SK-N-SH (cell line): ENCODE measurements around the gene CYS1. TPM values are rescaled to one million over a fixed set of nuclear protein-coding genes. Genes with fewer than 3 reads are reported as not detected.

Source experiments
- CTCF ChIA-PET: fragments of 300-600, 350-600 bp; formaldehyde crosslinking; extraction: SDS; loops from one replicate; lab custom pipeline; 2021; lab: Yijun Ruan, JAX
- POLR2A ChIA-PET: fragments of 350-600 bp; sonication (Branson Sonifier 250); formaldehyde crosslinking; extraction: SDS; loops from one replicate; lab custom pipeline; 2020; ENCODE audit warnings: antibody characterized with exemption, inconsistent platforms; lab: Yijun Ruan, JAX
- DNase-seq: peaks from one replicate; pipeline ENCODE4 v3.0.0; 2012
- H2AFZ ChIP-seq: fragments of 200-600 bp; sonication (generic); 2 replicates; pipeline ENCODE4 v1.8.1; 2016; ENCODE audit warnings: antibody characterized with exemption, mild to moderate bottlenecking, low read depth
- H3F3A ChIP-seq: fragments of 200-600 bp; sonication (generic); replicated peaks from 2 replicates; pipeline ENCODE3; 2016; ENCODE audit warnings: antibody characterized with exemption, mild to moderate bottlenecking; ENCODE audit not compliant: insufficient read depth
- H3K27ac ChIP-seq, 2 experiments: fragments of 200-500 bp in 1 of 2; fragments of 200-600 bp in 1 of 2; sonication (Bioruptor generic) in 1 of 2; sonication (generic), shearing (Covaris generic) in 1 of 2; 2 replicates each; pipeline versions ENCODE4 v1.5.1 to v1.6.1; 2014 to 2016; ENCODE audit warnings: low read depth in 2 of 2, inconsistent platforms in 1 of 2, low read length in 1 of 2, mild to moderate bottlenecking in 1 of 2, mixed read lengths in 1 of 2
- H3K27me3 ChIP-seq: fragments of 200-600 bp; sonication (generic), shearing (Covaris generic); 2 replicates; pipeline ENCODE4 v1.6.1; 2016; ENCODE audit warnings: mixed run types; ENCODE audit not compliant: insufficient read depth
- H3K36me3 ChIP-seq, 2 experiments: fragments of 200-500 bp in 1 of 2; fragments of 200-600 bp in 1 of 2; sonication (Bioruptor generic) in 1 of 2; sonication (generic) in 1 of 2; replicated peaks in 1 of 2; 2 replicates each; pipeline versions ENCODE3 to v1.5.1; 2014 to 2016; ENCODE audit warnings: low read length in 1 of 2, mild to moderate bottlenecking in 1 of 2; ENCODE audit not compliant: insufficient read depth in 2 of 2, control insufficient read depth in 1 of 2
- H3K4me1 ChIP-seq, 2 experiments: fragments of 200-500 bp in 1 of 2; fragments of 200-600 bp in 1 of 2; sonication (Bioruptor generic) in 1 of 2; sonication (generic), shearing (Covaris generic) in 1 of 2; 2 replicates each; pipeline versions ENCODE4 v1.5.1 to v1.6.1; 2014 to 2016; ENCODE audit warnings: low read depth in 1 of 2, low read length in 1 of 2, mixed run types in 1 of 2; ENCODE audit not compliant: insufficient read depth in 2 of 2, control insufficient read depth in 1 of 2
- H3K4me2 ChIP-seq: fragments of 200-600 bp; sonication (generic), shearing (Covaris generic); 2 replicates; pipeline ENCODE4 v1.6.1; 2017; ENCODE audit warnings: mixed run types
- H3K4me3 ChIP-seq, 2 experiments: fragments of 200-500 bp in 1 of 2; fragments of 200-600 bp in 1 of 2; sonication (Bioruptor generic) in 1 of 2; sonication (generic), shearing (Covaris generic) in 1 of 2; 2 replicates each; pipeline versions ENCODE4 v1.5.1 to v1.8.1; 2014 to 2016; ENCODE audit warnings: low read depth in 2 of 2, inconsistent platforms in 1 of 2, low read length in 1 of 2, mild to moderate bottlenecking in 1 of 2, mixed read lengths in 1 of 2, moderate library complexity in 1 of 2
- H3K79me2 ChIP-seq: fragments of 200-600 bp; sonication (generic); 2 replicates; pipeline ENCODE4 v1.8.1; 2017; ENCODE audit warnings: mild to moderate bottlenecking; ENCODE audit not compliant: insufficient read depth
- H3K9ac ChIP-seq: fragments of 200-600 bp; sonication (generic); 2 replicates; pipeline ENCODE4 v1.6.1; 2017; ENCODE audit warnings: mixed run types
- H3K9me2 ChIP-seq: fragments of 200-600 bp; sonication (generic); 2 replicates; pipeline ENCODE4 v1.6.1; 2017; ENCODE audit warnings: mixed run types
- H3K9me3 ChIP-seq: fragments of 200-600 bp; sonication (generic); 2 replicates; pipeline ENCODE4 v1.6.1; 2017; ENCODE audit warnings: mixed run types, mild to moderate bottlenecking, moderate library complexity
- H4K20me1 ChIP-seq: fragments of 200-600 bp; sonication (generic); 2 replicates; pipeline ENCODE4 v1.6.1; 2017; ENCODE audit warnings: mild to moderate bottlenecking, mixed run types; ENCODE audit not compliant: insufficient read depth
- CTCF ChIP-seq: fragments of 200-600 bp; sonication (generic); IDR thresholded peaks from 2 replicates; pipeline ENCODE4 v1.6.1; 2017; ENCODE audit warnings: antibody characterized with exemption, mild to moderate bottlenecking, moderate library complexity
- FOSL2 ChIP-seq: IDR thresholded peaks from 2 replicates; pipeline ENCODE4 v1.4.0; 2012; ENCODE audit warnings: low read depth, mild to moderate bottlenecking, moderate library complexity, borderline replicate concordance
- GATA2 ChIP-seq: sonication (generic); formaldehyde crosslinking; IDR thresholded peaks from 2 replicates; pipeline ENCODE4 v1.5.0; 2020; ENCODE audit warnings: mild to moderate bottlenecking, missing genetic modification reagents
- MXI1 ChIP-seq: IDR thresholded peaks from 2 replicates; pipeline ENCODE4 v1.6.1; 2012; ENCODE audit warnings: mild to moderate bottlenecking, low read depth, low read length, improper control_type of control experiment
- NFIC ChIP-seq: IDR thresholded peaks from 2 replicates; pipeline ENCODE4 v1.4.0; 2012; ENCODE audit warnings: borderline replicate concordance
- NRF1 ChIP-seq: IDR thresholded peaks from 2 replicates; pipeline ENCODE4 v1.6.1; 2012; ENCODE audit warnings: low read depth, mild to moderate bottlenecking, low read length
- PBX3 ChIP-seq: IDR thresholded peaks from 2 replicates; pipeline ENCODE4; 2012
- RCOR1 ChIP-seq: fragments of 150-350 bp; IDR thresholded peaks from 2 replicates; pipeline ENCODE4 v1.6.1; 2017; ENCODE audit warnings: antibody characterized with exemption, low read length
- REST ChIP-seq: IDR thresholded peaks from 2 replicates; pipeline ENCODE4 v1.6.1; 2012; ENCODE audit warnings: mild to moderate bottlenecking, low read depth, low read length, moderate library complexity
- SIN3A ChIP-seq: IDR thresholded peaks from 2 replicates; pipeline ENCODE4 v1.6.1; 2012; ENCODE audit warnings: low read depth, mild to moderate bottlenecking, low read length, moderate library complexity, borderline replicate concordance
- SMC3 ChIP-seq: IDR thresholded peaks from 2 replicates; pipeline ENCODE4 v1.6.1; 2012; ENCODE audit warnings: low read depth, low read length, improper control_type of control experiment
- TAF1 ChIP-seq: IDR thresholded peaks from 2 replicates; pipeline ENCODE4 v1.6.1; 2012; ENCODE audit warnings: low read depth, mild to moderate bottlenecking, low read length, moderate library complexity, borderline replicate concordance
- TEAD4 ChIP-seq: IDR thresholded peaks from 2 replicates; pipeline ENCODE4 v1.4.0; 2012; ENCODE audit warnings: mild to moderate bottlenecking, borderline replicate concordance; ENCODE audit not compliant: insufficient read depth
- YY1 ChIP-seq: IDR thresholded peaks from 2 replicates; pipeline ENCODE4 v1.4.0; 2012; ENCODE audit warnings: low read depth, mild to moderate bottlenecking
- WGBS: methylation state at CpG from one replicate; pipeline ENCODE4 v1.1.6; 2017; ENCODE audit warnings: low lambda C conversion rate; 5-methylcytosine and 5-hydroxymethylcytosine counted together
- polyA plus RNA-seq, 3 experiments: library from polyadenylated mRNA; depleted of rRNA; stranded (reverse); fragments of >200 nt; gene quantifications; 2 replicates each; pipeline ENCODE4 v1.2.3, GENCODE V29; 2012

CYS1 gene
- polyA plus RNA-seq, 1 of the 3 experiments (the other 2 are of a cell fraction) = 1.2 TPM

GRCh38 chr2:10126632-10127026 is 46.4 kb upstream of the CYS1 start:
- CTCF ChIA-PET = interaction anchor here (0.8 to 24.5 kb wide), 10 partner anchors 14 to 309 kb away, joined by 3 to 413 read pairs (median 51); partner anchors contain the start of gene HPCAL1

GRCh38 chr2:10125842-10126631 is 45.8 kb upstream of the CYS1 start:
- no peak for DNase-seq
- Histone ChIP-seq H3K4me3 (no peak overlapping the region), H3K79me2 (peaks cover 96% of the 10 kb centered on the region), H3K36me3 (peaks cover 14 to 33% of the 10 kb centered on the region in 2 experiments), H3K9ac (no peak overlapping the region), H3K4me2 (no peak overlapping the region), H3K27me3 (no peaks in the 10 kb centered on the region), H3K4me1 (peaks cover 12 to 34% of the 10 kb centered on the region in 2 experiments; a peak in 3 of 4 replicates), H3K9me2 (no peaks in the 10 kb centered on the region), H3K27ac (peak overlapping the region in 1 of 2 experiments; percentile 76; a peak in 1 of 4 replicates), H3K9me3 (no peaks in the 10 kb centered on the region), H4K20me1 (peaks cover 15% of the 10 kb centered on the region; the same call in 1 of the 2 replicates), H3F3A (peaks cover 16% of the 10 kb centered on the region), H2AFZ (no peak overlapping the region; the same call in 1 of the 2 replicates)
- CTCF ChIA-PET = interaction anchor here (0.8 to 24.5 kb wide), 19 partner anchors 15 to 534 kb away, joined by 3 to 413 read pairs (median 13); partner anchors contain the start of gene HPCAL1
- POLR2A ChIA-PET = interaction anchor here (0.7 to 4.7 kb wide), 5 partner anchors 160 to 321 kb away, joined by 3 to 25 read pairs (median 4); no protein-coding TSS in a partner anchor
- 86% methylated on average over 6 of the region's 6 CpGs for WGBS
- TF ChIP-seq TAF1 (no peak), SIN3A (no peak), NFIC (no peak), MXI1 (no peak), PBX3 (no peak), REST (no peak), YY1 (no peak), TEAD4 (no peak), RCOR1 (no peak), NRF1 (no peak), CTCF (no peak), FOSL2 (no peak)

More at GRCh38 chr2:10126632-10127026, 46.4 kb upstream of the CYS1 start:
- 68% methylated on average over 5 of the region's 5 CpGs for WGBS
- POLR2A ChIA-PET = interaction anchor here (0.8 to 4.7 kb wide), 3 partner anchors 159 to 308 kb away, joined by 4 to 25 read pairs (median 5); no protein-coding TSS in a partner anchor
- Histone ChIP-seq H3K4me1 (peaks cover 12 to 31% of the 10 kb centered on the region in 2 experiments; a peak in 3 of 4 replicates), H3K27ac (no peak overlapping the region; a peak in 1 of 4 replicates), H3K9ac (no peak overlapping the region), H2AFZ (no peak overlapping the region), H3K9me3 (no peaks in the 10 kb centered on the region), H3K4me2 (0 out of 2 replicates have a peak overlapping the region, but pooled peaks have one; percentile 6), H4K20me1 (peaks cover 15% of the 10 kb centered on the region; the same call in 1 of the 2 replicates), H3K9me2 (no peaks in the 10 kb centered on the region), H3K4me3 (no peak overlapping the region), H3K79me2 (peaks cover 95% of the 10 kb centered on the region), H3K27me3 (no peaks in the 10 kb centered on the region), H3F3A (peaks cover 16% of the 10 kb centered on the region), H3K36me3 (peaks cover 16 to 33% of the 10 kb centered on the region in 2 experiments)
- TF ChIP-seq GATA2 (no peak; the same call in 1 of the 2 replicates), PBX3 (no peak), RCOR1 (peak; percentile 26; the same call in 1 of the 2 replicates), SMC3 (no peak)
- no peak for DNase-seq
